K562 (cell line): ENCODE results near the gene TPO. TPM values are rescaled to one million over a fixed set of nuclear protein-coding genes. Genes with fewer than 3 reads are reported as not detected.

Source experiments
- HMGN3 ChIP-seq: IDR thresholded peaks from 2 replicates; pipeline ENCODE4 v1.6.1; 2011; ENCODE audit warnings: borderline replicate concordance, low read depth, mild to moderate bottlenecking, mixed read lengths, low read length; ENCODE audit not compliant: insufficient read length; ENCODE audit errors: extremely low read depth
- ZNF165 ChIP-seq: fragments of 250-450 bp; sonication (Bioruptor Pico); IDR thresholded peaks from 2 replicates; pipeline ENCODE4 v1.4.0; 2020; ENCODE audit warnings: borderline replicate concordance
- ZNF408 ChIP-seq: fragments of 250-450 bp; sonication (Bioruptor Pico); IDR thresholded peaks from 2 replicates; pipeline ENCODE4 v1.4.0; 2020; ENCODE audit warnings: low read depth, mild to moderate bottlenecking, moderate library complexity
- polyA plus RNA-seq, 8 experiments: library from polyadenylated mRNA; depleted of rRNA in 4 of 8; stranded (reverse) in 5 of 8; unstranded in 3 of 8; fragments of >200 nt; fragmentation: Nextera tagmentation in 2 of 8; fragmentation: Illumina TruSeq in 1 of 8; extraction: Ambion mirVana in 2 of 8; extraction: Trizol in 1 of 8; gene quantifications; 2 replicates each; pipeline versions ENCODE4 v1.2.1 to v1.2.3, GENCODE V29; 2011 to 2014; ENCODE audit warnings: inconsistent platforms in 1 of 8, missing spikeins in 1 of 8
- total RNA-seq, 7 experiments: library from RNA; depleted of rRNA in 6 of 7; stranded (reverse); fragments of >200 nt in 6 of 7; fragmentation: Illumina TruSeq in 2 of 7; extraction: Trizol in 2 of 7; gene quantifications; 2 replicates each; pipeline versions ENCODE4 v1.2.1 to v1.2.3, GENCODE V29; 2011 to 2021; ENCODE audit warnings: low replicate concordance in 1 of 7
- TF ChIP-seq, protein P1 (sequence below): fragments of 250-450 bp; sonication (Bioruptor Pico); IDR thresholded peaks from 2 replicates; pipeline ENCODE4 v1.8.0; 2021; ENCODE audit warnings: moderate library complexity, mild to moderate bottlenecking, inconsistent platforms
- TF ChIP-seq, protein P2 (sequence below): fragments of 250-450 bp; sonication (Bioruptor Pico); IDR thresholded peaks from 2 replicates; pipeline ENCODE4 v1.4.0; 2020; ENCODE audit warnings: borderline replicate concordance
- TF ChIP-seq, protein P3 (sequence below): sonication (generic); formaldehyde crosslinking; IDR thresholded peaks from 2 replicates; pipeline ENCODE4 v1.8.0; 2022; ENCODE audit warnings: missing genetic modification reagents, mild to moderate bottlenecking, borderline replicate concordance
- TF ChIP-seq, protein P4 (sequence below): sonication (generic); formaldehyde crosslinking; IDR thresholded peaks from 2 replicates; pipeline ENCODE4 v1.8.0; 2022; ENCODE audit warnings: mild to moderate bottlenecking, missing genetic modification reagents, borderline replicate concordance

TPO gene
- total and polyA plus RNA-seq, 9 of the 15 experiments (the other 6 are each of a cell fraction or from before 2014, with no cell fraction given) = not detected

DNA sequence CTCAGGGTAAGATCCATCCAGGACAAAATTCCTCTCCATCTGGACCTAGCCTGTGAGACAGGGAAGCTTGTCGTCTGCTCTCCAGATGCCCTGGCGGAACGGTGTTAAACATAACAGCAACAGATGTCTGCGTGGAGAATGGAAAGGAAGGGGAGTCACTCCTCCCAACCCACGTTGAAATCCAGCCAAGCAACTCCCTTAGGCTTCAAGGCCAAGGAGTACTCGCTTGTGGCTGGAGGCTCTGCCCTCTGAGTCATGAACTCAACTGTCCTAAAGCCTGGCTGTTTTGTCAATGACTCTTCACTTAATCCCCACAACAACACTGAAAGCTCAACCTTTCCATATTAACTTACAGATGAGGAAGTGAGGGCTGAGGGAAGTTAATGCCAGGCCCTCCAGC, 42.2 kb downstream of the TPO start (continued):
- TF ChIP-seq HMGN3 (no peak), ZNF165 (no peak), ZNF408 (CRISPR knock-in tag) (no peak)
- TF ChIP-seq, protein P1, sequence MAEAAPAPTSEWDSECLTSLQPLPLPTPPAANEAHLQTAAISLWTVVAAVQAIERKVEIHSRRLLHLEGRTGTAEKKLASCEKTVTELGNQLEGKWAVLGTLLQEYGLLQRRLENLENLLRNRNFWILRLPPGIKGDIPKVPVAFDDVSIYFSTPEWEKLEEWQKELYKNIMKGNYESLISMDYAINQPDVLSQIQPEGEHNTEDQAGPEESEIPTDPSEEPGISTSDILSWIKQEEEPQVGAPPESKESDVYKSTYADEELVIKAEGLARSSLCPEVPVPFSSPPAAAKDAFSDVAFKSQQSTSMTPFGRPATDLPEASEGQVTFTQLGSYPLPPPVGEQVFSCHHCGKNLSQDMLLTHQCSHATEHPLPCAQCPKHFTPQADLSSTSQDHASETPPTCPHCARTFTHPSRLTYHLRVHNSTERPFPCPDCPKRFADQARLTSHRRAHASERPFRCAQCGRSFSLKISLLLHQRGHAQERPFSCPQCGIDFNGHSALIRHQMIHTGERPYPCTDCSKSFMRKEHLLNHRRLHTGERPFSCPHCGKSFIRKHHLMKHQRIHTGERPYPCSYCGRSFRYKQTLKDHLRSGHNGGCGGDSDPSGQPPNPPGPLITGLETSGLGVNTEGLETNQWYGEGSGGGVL (CRISPR knock-in tag) = no peak
- TF ChIP-seq, protein P2, sequence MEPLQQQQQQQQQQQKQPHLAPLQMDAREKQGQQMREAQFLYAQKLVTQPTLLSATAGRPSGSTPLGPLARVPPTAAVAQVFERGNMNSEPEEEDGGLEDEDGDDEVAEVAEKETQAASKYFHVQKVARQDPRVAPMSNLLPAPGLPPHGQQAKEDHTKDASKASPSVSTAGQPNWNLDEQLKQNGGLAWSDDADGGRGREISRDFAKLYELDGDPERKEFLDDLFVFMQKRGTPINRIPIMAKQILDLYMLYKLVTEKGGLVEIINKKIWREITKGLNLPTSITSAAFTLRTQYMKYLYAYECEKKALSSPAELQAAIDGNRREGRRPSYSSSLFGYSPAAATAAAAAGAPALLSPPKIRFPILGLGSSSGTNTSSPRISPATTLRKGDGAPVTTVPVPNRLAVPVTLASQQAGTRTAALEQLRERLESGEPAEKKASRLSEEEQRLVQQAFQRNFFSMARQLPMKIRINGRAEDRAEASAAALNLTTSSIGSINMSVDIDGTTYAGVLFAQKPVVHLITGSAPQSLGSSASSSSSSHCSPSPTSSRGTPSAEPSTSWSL (CRISPR knock-in tag) = no peak
- TF ChIP-seq, protein P3, sequence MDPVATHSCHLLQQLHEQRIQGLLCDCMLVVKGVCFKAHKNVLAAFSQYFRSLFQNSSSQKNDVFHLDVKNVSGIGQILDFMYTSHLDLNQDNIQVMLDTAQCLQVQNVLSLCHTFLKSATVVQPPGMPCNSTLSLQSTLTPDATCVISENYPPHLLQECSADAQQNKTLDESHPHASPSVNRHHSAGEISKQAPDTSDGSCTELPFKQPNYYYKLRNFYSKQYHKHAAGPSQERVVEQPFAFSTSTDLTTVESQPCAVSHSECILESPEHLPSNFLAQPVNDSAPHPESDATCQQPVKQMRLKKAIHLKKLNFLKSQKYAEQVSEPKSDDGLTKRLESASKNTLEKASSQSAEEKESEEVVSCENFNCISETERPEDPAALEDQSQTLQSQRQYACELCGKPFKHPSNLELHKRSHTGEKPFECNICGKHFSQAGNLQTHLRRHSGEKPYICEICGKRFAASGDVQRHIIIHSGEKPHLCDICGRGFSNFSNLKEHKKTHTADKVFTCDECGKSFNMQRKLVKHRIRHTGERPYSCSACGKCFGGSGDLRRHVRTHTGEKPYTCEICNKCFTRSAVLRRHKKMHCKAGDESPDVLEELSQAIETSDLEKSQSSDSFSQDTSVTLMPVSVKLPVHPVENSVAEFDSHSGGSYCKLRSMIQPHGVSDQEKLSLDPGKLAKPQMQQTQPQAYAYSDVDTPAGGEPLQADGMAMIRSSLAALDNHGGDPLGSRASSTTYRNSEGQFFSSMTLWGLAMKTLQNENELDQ (CRISPR knock-in tag) = no peak
- TF ChIP-seq, protein P4, sequence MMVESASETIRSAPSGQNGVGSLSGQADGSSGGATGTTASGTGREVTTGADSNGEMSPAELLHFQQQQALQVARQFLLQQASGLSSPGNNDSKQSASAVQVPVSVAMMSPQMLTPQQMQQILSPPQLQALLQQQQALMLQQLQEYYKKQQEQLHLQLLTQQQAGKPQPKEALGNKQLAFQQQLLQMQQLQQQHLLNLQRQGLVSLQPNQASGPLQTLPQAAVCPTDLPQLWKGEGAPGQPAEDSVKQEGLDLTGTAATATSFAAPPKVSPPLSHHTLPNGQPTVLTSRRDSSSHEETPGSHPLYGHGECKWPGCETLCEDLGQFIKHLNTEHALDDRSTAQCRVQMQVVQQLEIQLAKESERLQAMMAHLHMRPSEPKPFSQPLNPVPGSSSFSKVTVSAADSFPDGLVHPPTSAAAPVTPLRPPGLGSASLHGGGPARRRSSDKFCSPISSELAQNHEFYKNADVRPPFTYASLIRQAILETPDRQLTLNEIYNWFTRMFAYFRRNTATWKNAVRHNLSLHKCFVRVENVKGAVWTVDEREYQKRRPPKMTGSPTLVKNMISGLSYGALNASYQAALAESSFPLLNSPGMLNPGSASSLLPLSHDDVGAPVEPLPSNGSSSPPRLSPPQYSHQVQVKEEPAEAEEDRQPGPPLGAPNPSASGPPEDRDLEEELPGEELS = no peak
